ENCODE measurements around the gene RTL5.

RTL5 gene

GRCh38 chrX:72128881-72129280 is 2.8 kb downstream of the RTL5 start:
- no peak for DNase-seq

GRCh38 chrX:72128183-72128834 is 3.4 kb downstream of the RTL5 start:
- DNase-seq = no peak

GRCh38 chrX:72127332-72127731 is 4.4 kb downstream of the RTL5 start:
- no peak for DNase-seq

- peak; percentile 83 for DNase-seq
Measured at GRCh38 chrX:72126539-72127140, 5.1 kb downstream of the RTL5 start.

GRCh38 chrX:72126048-72126415 is 5.7 kb downstream of the RTL5 start:
- DNase-seq = no peak

GRCh38 chrX:72125331-72126047 is 6.2 kb downstream of the RTL5 start:
- DNase-seq = no peak

- no peak for DNase-seq
Measured at GRCh38 chrX:72124540-72125201, 7.0 kb downstream of the RTL5 start.

- DNase-seq = no peak
Measured at GRCh38 chrX:72123471-72124185, 8.1 kb downstream of the RTL5 start.

GRCh38 chrX:72122621-72123337 is 8.9 kb downstream of the RTL5 start:
- DNase-seq = no peak

- DNase-seq = peak; percentile 62
Measured at GRCh38 chrX:72121383-72121782, 10.3 kb downstream of the RTL5 start.

GRCh38 chrX:72120837-72121236 is 10.9 kb downstream of the RTL5 start:
- DNase-seq = no peak

GRCh38 chrX:72117636-72118210 is 14.0 kb downstream of the RTL5 start:
- no peak for DNase-seq

- no peak for DNase-seq
Measured at GRCh38 chrX:72115380-72115779, 16.3 kb downstream of the RTL5 start.

GRCh38 chrX:72114807-72115206 is 16.9 kb downstream of the RTL5 start:
- no peak for DNase-seq

GRCh38 chrX:72114306-72114705 is 17.4 kb downstream of the RTL5 start:
- DNase-seq = no peak

GRCh38 chrX:72113461-72113860 is 18.3 kb downstream of the RTL5 start:
- no peak for DNase-seq

- DNase-seq = no peak
Measured at GRCh38 chrX:72110876-72111708, 20.6 kb downstream of the RTL5 start.

- no peak for DNase-seq
Measured at GRCh38 chrX:72110051-72110875, 21.5 kb downstream of the RTL5 start.

GRCh38 chrX:72108666-72109065 is 23.0 kb downstream of the RTL5 start:
- DNase-seq = no peak

Measured in CD4-positive, alpha-beta T cell treated with Interleukin-17A for 1 hour (primary cell).